NAMALWA (cell line): Measurements from ENCODE around the gene RPS3A.
"Not testable (repeated sequence)": the region's sequence is repeated elsewhere in the genome, so short reads cannot be mapped to it uniquely, and the experiment has no call there.

Experiments used
- DNase-seq: peaks from one replicate; pipeline ENCODE4 v3.0.0-alpha.2; 2015; ENCODE audit warnings: low spot score

The RPS3A gene

GRCh38 chr4:151117371-151117962, 18.0 kb downstream of the RPS3A start:
- peak; percentile 88 for DNase-seq

GRCh38 chr4:151129796-151130195, 30.4 kb downstream of the RPS3A start:
- DNase-seq, result no peak

- no peak for DNase-seq
Observed at GRCh38 chr4:151133311-151133710, 33.9 kb downstream of the RPS3A start.

- not testable (repeated sequence) for DNase-seq
Observed at GRCh38 chr4:151136048-151136447, 36.6 kb downstream of the RPS3A start.

- no peak for DNase-seq
Observed at GRCh38 chr4:151139814-151140213, 40.4 kb downstream of the RPS3A start.

GRCh38 chr4:151142758-151143157, 43.3 kb downstream of the RPS3A start:
- DNase-seq, result no peak

GRCh38 chr4:151143162-151143561, 43.7 kb downstream of the RPS3A start:
- DNase-seq, result no peak

- DNase-seq, result no peak
Observed at GRCh38 chr4:151143811-151144210, 44.4 kb downstream of the RPS3A start.

GRCh38 chr4:151144329-151145072, 45.1 kb downstream of the RPS3A start:
- DNase-seq, result no peak

GRCh38 chr4:151147000-151147399, 47.6 kb downstream of the RPS3A start:
- DNase-seq, result no peak

- no peak for DNase-seq
Observed at GRCh38 chr4:151148261-151148660, 48.8 kb downstream of the RPS3A start.

- DNase-seq, result no peak
Observed at GRCh38 chr4:151150821-151151580, 51.6 kb downstream of the RPS3A start.

- DNase-seq, result no peak
Observed at GRCh38 chr4:151152028-151152427, 52.6 kb downstream of the RPS3A start.

GRCh38 chr4:151153585-151153984, 54.2 kb downstream of the RPS3A start:
- no peak for DNase-seq
